ENCODE results near the gene HOXD11.

The HOXD11 gene

GRCh38 chr2:176100547-176101140 lies 6.4 kb upstream of the HOXD11 start:
- Histone ChIP-seq H3K36me3 (ENCODE audit: insufficient read depth, low read length) (peaks cover 3% of the 10 kb centered on the region), H3K9me3 (ENCODE audit: low read depth, low read length) (no peaks in the 10 kb centered on the region), H3K4me3 (peak overlapping the region; percentile 30; the same call in 1 of the 2 replicates), H3K27ac (peak overlapping the region; percentile 84), H3K9ac (ENCODE audit: insufficient read length) (peak overlapping the region; percentile 23)
- no peak for DNase-seq (ENCODE audit: low read depth, low spot score)
- no peak for TF ChIP-seq FOXP2 (optimal IDR thresholded peaks at IDR 0.05; ENCODE audit: control extremely low read depth, extremely low read length, insufficient read depth)
- no peak for TF ChIP-seq EZH2 (IDR thresholded peaks at IDR 0.05)
- no peak for TF ChIP-seq POLR2AphosphoS5 (IDR thresholded peaks at IDR 0.05; ENCODE audit: borderline replicate concordance, low read depth, low read length)

GRCh38 chr2:176101216-176101830 lies 5.8 kb upstream of the HOXD11 start:
- no peaks in the 10 kb centered on the region for H3K9me3 ChIP-seq (ENCODE audit: low read depth, low read length)
- H3K9ac ChIP-seq (ENCODE audit: insufficient read length): peak overlapping the region; percentile 23
- peak overlapping the region; percentile 84 for H3K27ac ChIP-seq
- no peaks in the 10 kb centered on the region for H3K36me3 ChIP-seq (ENCODE audit: insufficient read depth, low read length)
- TF ChIP-seq EZH2 (IDR thresholded peaks at IDR 0.05): no peak
- TF ChIP-seq POLR2AphosphoS5 (IDR thresholded peaks at IDR 0.05; ENCODE audit: borderline replicate concordance, low read depth, low read length): peak; percentile 52
- peak; percentile 12 for TF ChIP-seq FOXP2 (optimal IDR thresholded peaks at IDR 0.05; ENCODE audit: control extremely low read depth, extremely low read length, insufficient read depth)
- peak overlapping the region; percentile 46 for H3K4me3 ChIP-seq
- DNase-seq (ENCODE audit: low read depth, low spot score): no peak

DNA sequence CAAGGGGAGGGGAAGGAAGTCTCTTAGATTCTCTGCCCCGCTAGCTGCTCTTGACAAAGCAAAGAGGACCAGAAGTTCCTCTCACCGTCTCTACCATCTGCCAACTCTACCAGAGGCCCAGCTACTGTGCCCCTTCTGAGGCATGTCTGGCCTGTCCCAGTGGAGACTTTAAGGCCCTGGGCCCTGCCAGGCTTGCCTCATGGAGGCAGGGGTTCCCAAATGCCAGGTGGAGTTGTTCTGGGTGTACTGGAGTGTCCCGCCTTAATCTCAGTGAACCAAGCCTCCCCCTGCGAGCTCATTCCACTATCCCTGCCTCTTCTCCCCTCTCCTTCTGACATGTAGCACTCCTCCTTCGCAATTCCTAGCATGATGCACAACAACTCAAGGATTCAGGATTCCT lies 5.2 kb upstream of the HOXD11 start:
- DNase-seq (ENCODE audit: low read depth, low spot score): no peak
- H3K27ac ChIP-seq: peak overlapping the region; percentile 84
- TF ChIP-seq FOXP2 (optimal IDR thresholded peaks at IDR 0.05; ENCODE audit: control extremely low read depth, extremely low read length, insufficient read depth) (no peak), EZH2 (IDR thresholded peaks at IDR 0.05) (no peak), POLR2AphosphoS5 (IDR thresholded peaks at IDR 0.05; ENCODE audit: borderline replicate concordance, low read depth, low read length) (no peak)
- H3K36me3 ChIP-seq (ENCODE audit: insufficient read depth, low read length): no peaks in the 10 kb centered on the region
- H3K4me3 ChIP-seq: no peak overlapping the region; the same call in 1 of the 2 replicates
- H3K9ac ChIP-seq (ENCODE audit: insufficient read length): no peak overlapping the region
- no peaks in the 10 kb centered on the region for H3K9me3 ChIP-seq (ENCODE audit: low read depth, low read length)

- Histone ChIP-seq H3K36me3 (ENCODE audit: insufficient read depth, low read length) (no peaks in the 10 kb centered on the region), H3K4me3 (peak overlapping the region; percentile 96; the same call in 1 of the 2 replicates), H3K9me3 (ENCODE audit: low read depth, low read length) (no peaks in the 10 kb centered on the region), H3K27ac (peak overlapping the region; percentile 96), H3K9ac (ENCODE audit: insufficient read length) (peak overlapping the region; percentile 85)
- no peak for DNase-seq (ENCODE audit: low read depth, low spot score)
- TF ChIP-seq FOXP2 (optimal IDR thresholded peaks at IDR 0.05; ENCODE audit: control extremely low read depth, extremely low read length, insufficient read depth): no peak
- TF ChIP-seq EZH2 (IDR thresholded peaks at IDR 0.05): no peak
- no peak for TF ChIP-seq POLR2AphosphoS5 (IDR thresholded peaks at IDR 0.05; ENCODE audit: borderline replicate concordance, low read depth, low read length)
These were observed 4.7 kb upstream of the HOXD11 start for GRCh38 chr2:176102309-176102866.

DNA sequence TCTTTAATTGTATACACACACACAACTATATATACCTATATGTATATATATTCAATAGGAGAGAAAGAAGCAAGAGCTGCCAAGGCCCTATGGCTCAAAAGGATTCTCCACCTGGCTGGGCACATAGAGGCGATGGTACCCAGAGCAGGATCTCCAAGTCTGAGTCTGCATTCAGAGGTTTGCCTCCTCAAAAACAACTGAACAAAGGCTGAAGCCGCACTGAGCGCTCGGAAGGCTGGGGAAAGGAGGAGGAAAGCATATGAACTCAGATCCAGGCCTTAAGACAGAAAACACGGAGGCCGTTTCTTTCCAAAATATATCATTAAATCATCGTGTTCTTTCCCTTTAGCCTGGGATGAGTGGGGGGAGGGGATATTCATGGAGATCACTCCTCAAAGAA lies 3.9 kb upstream of the HOXD11 start:
- DNase-seq (ENCODE audit: low read depth, low spot score): no peak
- Histone ChIP-seq H3K27ac (peak overlapping the region; percentile 96), H3K9me3 (ENCODE audit: low read depth, low read length) (no peaks in the 10 kb centered on the region), H3K4me3 (peak overlapping the region; percentile 96), H3K9ac (ENCODE audit: insufficient read length) (peak overlapping the region; percentile 85), H3K36me3 (ENCODE audit: insufficient read depth, low read length) (no peaks in the 10 kb centered on the region)
- TF ChIP-seq POLR2AphosphoS5 (IDR thresholded peaks at IDR 0.05; ENCODE audit: borderline replicate concordance, low read depth, low read length) (no peak), EZH2 (IDR thresholded peaks at IDR 0.05) (no peak), FOXP2 (optimal IDR thresholded peaks at IDR 0.05; ENCODE audit: control extremely low read depth, extremely low read length, insufficient read depth) (no peak)

DNA sequence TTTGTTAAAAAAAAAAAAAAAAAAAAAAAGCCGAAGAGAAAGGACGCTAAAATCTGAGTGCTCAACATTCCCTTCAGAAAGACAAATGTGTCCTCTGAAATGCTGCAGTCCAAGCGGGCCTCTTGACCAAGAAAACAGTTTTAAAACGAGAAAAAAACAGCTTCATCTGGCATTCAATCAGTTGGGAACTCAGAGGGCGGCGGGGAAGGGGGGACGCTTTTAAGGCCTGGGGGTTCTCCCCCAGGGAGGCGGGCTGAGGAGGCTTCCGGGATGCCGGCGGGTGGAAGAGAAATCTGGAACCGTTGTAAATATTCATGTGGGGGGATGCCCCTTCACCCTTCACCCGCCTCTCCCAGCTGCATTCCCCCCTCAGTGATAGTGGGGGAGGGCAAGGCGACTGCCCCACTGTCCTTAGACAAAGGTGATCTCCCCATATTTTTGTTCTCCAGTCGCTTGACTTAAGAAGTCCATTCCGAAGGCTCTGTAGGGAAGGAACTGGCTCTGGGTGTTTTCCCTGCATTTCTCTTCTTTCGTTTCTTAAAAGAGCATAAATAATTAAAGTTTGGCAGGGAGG lies 3.3 kb upstream of the HOXD11 start:
- H3K9me3 ChIP-seq (ENCODE audit: low read depth, low read length): no peaks in the 10 kb centered on the region
- peak overlapping the region; percentile 96 for H3K4me3 ChIP-seq
- H3K27ac ChIP-seq: peak overlapping the region; percentile 96
- TF ChIP-seq POLR2AphosphoS5 (IDR thresholded peaks at IDR 0.05; ENCODE audit: borderline replicate concordance, low read depth, low read length) (no peak; the same call in none of the 2 replicates), EZH2 (IDR thresholded peaks at IDR 0.05) (no peak), FOXP2 (optimal IDR thresholded peaks at IDR 0.05; ENCODE audit: control extremely low read depth, extremely low read length, insufficient read depth) (peak; percentile 39)
- peak overlapping the region; percentile 85 for H3K9ac ChIP-seq (ENCODE audit: insufficient read length)
- DNase-seq (ENCODE audit: low read depth, low spot score): no peak
- H3K36me3 ChIP-seq (ENCODE audit: insufficient read depth, low read length): peaks cover under 1% of the 10 kb centered on the region

- Histone ChIP-seq H3K9me3 (ENCODE audit: low read depth, low read length) (no peaks in the 10 kb centered on the region), H3K27ac (peak overlapping the region; percentile 96), H3K4me3 (peak overlapping the region; percentile 96), H3K9ac (ENCODE audit: insufficient read length) (peak overlapping the region; percentile 85), H3K36me3 (ENCODE audit: insufficient read depth, low read length) (peaks cover 8% of the 10 kb centered on the region)
- peak; percentile 80 for DNase-seq (ENCODE audit: low read depth, low spot score)
- peak; percentile 61 for TF ChIP-seq POLR2AphosphoS5 (IDR thresholded peaks at IDR 0.05; ENCODE audit: borderline replicate concordance, low read depth, low read length)
- TF ChIP-seq FOXP2 (optimal IDR thresholded peaks at IDR 0.05; ENCODE audit: control extremely low read depth, extremely low read length, insufficient read depth): no peak
These were observed 2.6 kb upstream of the HOXD11 start for GRCh38 chr2:176104316-176105077.
